Endothelial cell of umbilical vein (primary cell): ENCODE data around the gene LSM5. TPM values are rescaled to one million over a fixed set of nuclear protein-coding genes. Genes with fewer than 3 reads are reported as not detected.

Experiments used
- BruUV-seq: library from RNA; stranded (reverse); fragments of 400-500 nt; replicated peaks from 2 replicates; lab custom pipeline; 2021; lab: Mats Ljungman, UMichigan
- CTCF ChIA-PET: fragments of 300-600, 350-600 bp; sonication (Branson Sonifier 250); formaldehyde crosslinking; loops from one replicate; lab custom pipeline; 2021; ENCODE audit warnings: antibody characterized with exemption, inconsistent platforms; lab: Charles Lee
- POLR2A ChIA-PET: fragments of 300-600, 350-600 bp; sonication (Branson Sonifier 250); formaldehyde crosslinking; loops from one replicate; lab custom pipeline; 2021; ENCODE audit warnings: antibody characterized with exemption, inconsistent platforms; lab: Charles Lee
- DNase-seq: peaks from one replicate; pipeline ENCODE4 v3.0.0-alpha.2; 2011; ENCODE audit warnings: low read depth, low spot score
- FAIRE-seq: peaks from 2 replicates; lab custom pipeline; 2011; peaks lifted over from hg19 to GRCh38; lab: Jason Lieb, UNC
- H2AFZ ChIP-seq: 2 replicates; pipeline ENCODE4 v1.6.0; 2012; ENCODE audit warnings: low read depth, low read length, control low read depth, inconsistent platforms
- H3K27ac ChIP-seq: 2 replicates; pipeline ENCODE4 v1.5.1; 2011; ENCODE audit warnings: low read depth, mild to moderate bottlenecking, control low read depth, low read length, moderate library complexity; ENCODE audit not compliant: insufficient read depth
- H3K27me3 ChIP-seq, 2 experiments: 2 replicates each; pipeline versions ENCODE4 v1.6.0 to v1.6.1; 2011; ENCODE audit warnings: low read length in 2 of 2, mixed read lengths in 1 of 2; ENCODE audit not compliant: control insufficient read depth in 2 of 2, insufficient read depth in 2 of 2
- H3K36me3 ChIP-seq, 2 experiments: 2 replicates in 1 of 2; 3 replicates in 1 of 2; pipeline ENCODE4 v1.5.1; 2011; ENCODE audit warnings: low read length in 2 of 2, mild to moderate bottlenecking in 1 of 2, moderate library complexity in 1 of 2; ENCODE audit not compliant: control insufficient read depth in 2 of 2, insufficient read depth in 2 of 2; ENCODE audit errors: extremely low read depth in 1 of 2
- H3K4me1 ChIP-seq: 3 replicates; pipeline ENCODE4 v1.5.1; 2011; ENCODE audit warnings: mild to moderate bottlenecking, low read length; ENCODE audit not compliant: control insufficient read depth, insufficient read depth; ENCODE audit errors: extremely low read depth
- H3K4me2 ChIP-seq: 2 replicates; pipeline ENCODE4 v1.6.1; 2011; ENCODE audit warnings: low read length, control low read depth, mixed read lengths; ENCODE audit not compliant: insufficient read depth
- H3K4me3 ChIP-seq, 3 experiments: fragments of 200-600 bp in 1 of 3; sonication (generic), shearing (Covaris generic) in 1 of 3; replicated peaks in 1 of 3; 2 replicates each; pipeline ENCODE4 v1.5.1; 2011 to 2016; ENCODE audit warnings: control low read depth in 3 of 3, low read length in 3 of 3, mild to moderate bottlenecking in 2 of 3, inconsistent platforms in 1 of 3, low read depth in 1 of 3, moderate library complexity in 1 of 3; ENCODE audit not compliant: insufficient read depth in 1 of 3
- H3K79me2 ChIP-seq: 2 replicates; pipeline ENCODE4 v1.6.0; 2012; ENCODE audit warnings: low read length, inconsistent platforms; ENCODE audit not compliant: control insufficient read depth, insufficient read depth
- H3K9ac ChIP-seq: replicated peaks from 2 replicates; pipeline ENCODE3; 2011; ENCODE audit warnings: low read length, control low read depth; ENCODE audit not compliant: insufficient read depth; ENCODE audit errors: extremely low read depth
- H3K9me1 ChIP-seq: replicated peaks from 3 replicates; pipeline ENCODE4 v1.6.0; 2011; ENCODE audit warnings: mild to moderate bottlenecking, low read length; ENCODE audit not compliant: control insufficient read depth, insufficient read depth; ENCODE audit errors: extremely low read depth
- H3K9me3 ChIP-seq: replicated peaks from 2 replicates; pipeline ENCODE4 v1.5.1; 2012; ENCODE audit warnings: low read length, inconsistent platforms; ENCODE audit not compliant: control insufficient read depth, insufficient read depth
- H4K20me1 ChIP-seq: replicated peaks from 2 replicates; pipeline ENCODE3; 2011; ENCODE audit warnings: mild to moderate bottlenecking, low read length; ENCODE audit not compliant: control insufficient read depth, insufficient read depth; ENCODE audit errors: extremely low read depth
- EZH2 ChIP-seq: IDR thresholded peaks from 2 replicates; pipeline ENCODE4 v1.6.1; 2012; ENCODE audit warnings: borderline replicate concordance, low read depth, mild to moderate bottlenecking, moderate library complexity, low read length, inconsistent platforms; ENCODE audit not compliant: severe bottlenecking
- FOS ChIP-seq: IDR thresholded peaks from 2 replicates; pipeline ENCODE4 v1.6.1; 2011; ENCODE audit warnings: mild to moderate bottlenecking, low read length, moderate library complexity, borderline replicate concordance; ENCODE audit not compliant: insufficient read depth
- GATA2 ChIP-seq: IDR thresholded peaks from 2 replicates; pipeline ENCODE4 v1.7.0; 2011; ENCODE audit warnings: low read depth, mild to moderate bottlenecking, moderate library complexity, mixed read lengths, low read length; ENCODE audit not compliant: insufficient read length, insufficient read depth
- JUN ChIP-seq: IDR thresholded peaks from 2 replicates; pipeline ENCODE4 v1.6.1; 2011; ENCODE audit warnings: borderline replicate concordance, low read depth; ENCODE audit not compliant: insufficient read length, insufficient read depth
- MYC ChIP-seq: IDR thresholded peaks from one replicate; pipeline ENCODE4 v1.6.1; 2011; ENCODE audit warnings: mild to moderate bottlenecking, low read depth, low read length
- POLR2A ChIP-seq: IDR thresholded peaks from 2 replicates; pipeline ENCODE4 v1.6.1; 2012; ENCODE audit warnings: low read depth, mild to moderate bottlenecking, control low read depth, low read length
- POLR2AphosphoS5 ChIP-seq: IDR thresholded peaks from 2 replicates; pipeline ENCODE4 v1.6.1; 2012; ENCODE audit warnings: low read depth, mild to moderate bottlenecking, control low read depth, low read length, moderate library complexity; ENCODE audit not compliant: insufficient read depth
- dilution Hi-C: fragments of 300-500 bp; cut with MboI; formaldehyde crosslinking; loops from one replicate; pipeline ENCODE4 v1.15.0; 2019; ENCODE audit warnings: low sequenced_read_pairs; ENCODE audit not compliant: extremely low pct_ligation_motif_present
- intact Hi-C: fragments of 100-400 bp; cut with micrococcal nuclease; formaldehyde crosslinking; loops from one replicate; pipeline ENCODE4 v1.10.0; 2022
- polyA plus RNA-seq, 4 experiments: library from polyadenylated mRNA; depleted of rRNA in 3 of 4; stranded (reverse) in 3 of 4; unstranded in 1 of 4; fragments of >200 nt; gene quantifications; 2 replicates each; pipeline versions ENCODE4 v1.2.1 to v1.2.3, GENCODE V29; 2011 to 2012; ENCODE audit warnings: missing spikeins in 1 of 4
- total RNA-seq: library from RNA; stranded (reverse); gene quantifications from 2 replicates; pipeline ENCODE4 v1.2.3, GENCODE V29; 2021
- TF ChIP-seq, protein P1 (sequence below), 2 donors: IDR thresholded peaks; 1 replicate in 1 of 2; 2 replicates in 1 of 2; pipeline ENCODE4 v1.5.1; 2011; ENCODE audit warnings: low read length in 2 of 2, mild to moderate bottlenecking in 2 of 2, moderate library complexity in 2 of 2, control low read depth in 1 of 2, inconsistent platforms in 1 of 2, low read depth in 1 of 2; ENCODE audit not compliant: insufficient read depth in 1 of 2; ENCODE audit errors: extremely low read depth in 1 of 2
- TF ChIP-seq, protein P2 (sequence below): IDR thresholded peaks from 2 replicates; pipeline ENCODE4 v1.6.1; 2011; ENCODE audit not compliant: insufficient read depth, insufficient read length

Gene LSM5
- total and polyA plus RNA-seq, 2 donors (not counting 3 experiments of a cell fraction or from before 2014, with no cell fraction given), result 36.3 to 68.1 TPM

DNA sequence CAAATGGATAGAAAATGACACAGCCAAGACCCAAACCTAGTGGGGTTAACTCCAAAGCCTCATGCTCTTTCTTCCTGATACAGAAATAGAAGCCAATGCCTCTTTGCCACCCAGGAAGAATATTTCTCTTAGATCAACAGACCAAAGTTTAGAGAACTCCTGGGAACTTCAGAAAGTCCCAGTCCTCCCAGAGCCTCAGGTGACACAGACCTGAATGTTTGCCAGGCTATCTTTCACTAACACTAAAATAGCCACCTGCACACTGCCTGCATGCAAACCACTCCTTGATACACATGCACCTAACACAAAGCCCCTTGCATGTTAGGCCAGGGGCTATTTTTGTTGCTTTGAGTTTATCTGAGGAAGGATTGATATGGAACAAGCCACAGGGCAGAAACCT is 27.7 kb downstream of the LSM5 start:
- no peak overlapping the region for H3K4me2 ChIP-seq
- no peaks in the 10 kb centered on the region for H3K9me3 ChIP-seq
- H3K9ac ChIP-seq, result no peak overlapping the region
- BruUV-seq, result no TSS peak
- no peaks in the 10 kb centered on the region for H3K27me3 ChIP-seq
- H3K4me3 ChIP-seq, result no peak overlapping the region
- FAIRE-seq (no peak), DNase-seq (no peak)
- no peak overlapping the region for H2AFZ ChIP-seq
- H3K79me2 ChIP-seq, result no peaks in the 10 kb centered on the region
- TF ChIP-seq JUN (no peak), MYC (no peak), POLR2A (no peak), POLR2AphosphoS5 (no peak), GATA2 (no peak), EZH2 (no peak), FOS (no peak)
- TF ChIP-seq, protein P1, sequence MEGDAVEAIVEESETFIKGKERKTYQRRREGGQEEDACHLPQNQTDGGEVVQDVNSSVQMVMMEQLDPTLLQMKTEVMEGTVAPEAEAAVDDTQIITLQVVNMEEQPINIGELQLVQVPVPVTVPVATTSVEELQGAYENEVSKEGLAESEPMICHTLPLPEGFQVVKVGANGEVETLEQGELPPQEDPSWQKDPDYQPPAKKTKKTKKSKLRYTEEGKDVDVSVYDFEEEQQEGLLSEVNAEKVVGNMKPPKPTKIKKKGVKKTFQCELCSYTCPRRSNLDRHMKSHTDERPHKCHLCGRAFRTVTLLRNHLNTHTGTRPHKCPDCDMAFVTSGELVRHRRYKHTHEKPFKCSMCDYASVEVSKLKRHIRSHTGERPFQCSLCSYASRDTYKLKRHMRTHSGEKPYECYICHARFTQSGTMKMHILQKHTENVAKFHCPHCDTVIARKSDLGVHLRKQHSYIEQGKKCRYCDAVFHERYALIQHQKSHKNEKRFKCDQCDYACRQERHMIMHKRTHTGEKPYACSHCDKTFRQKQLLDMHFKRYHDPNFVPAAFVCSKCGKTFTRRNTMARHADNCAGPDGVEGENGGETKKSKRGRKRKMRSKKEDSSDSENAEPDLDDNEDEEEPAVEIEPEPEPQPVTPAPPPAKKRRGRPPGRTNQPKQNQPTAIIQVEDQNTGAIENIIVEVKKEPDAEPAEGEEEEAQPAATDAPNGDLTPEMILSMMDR (IDR thresholded peaks at IDR 0.05; ENCODE audit: extremely low read depth in 1 of 2, insufficient read depth in 1 of 2, low read depth in 1 of 2, low read length in 2 of 2), result no peak
- TF ChIP-seq, protein P2, sequence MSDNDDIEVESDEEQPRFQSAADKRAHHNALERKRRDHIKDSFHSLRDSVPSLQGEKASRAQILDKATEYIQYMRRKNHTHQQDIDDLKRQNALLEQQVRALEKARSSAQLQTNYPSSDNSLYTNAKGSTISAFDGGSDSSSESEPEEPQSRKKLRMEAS, result no peak
- H3K27ac ChIP-seq, result no peak overlapping the region
- H3K36me3 ChIP-seq, result no peaks in the 10 kb centered on the region
- dilution Hi-C loops (no loop called here), intact Hi-C loops (no loop called here)
- no peaks in the 10 kb centered on the region for H3K4me1 ChIP-seq
- H3K9me1 ChIP-seq, result no peaks in the 10 kb centered on the region
- CTCF ChIA-PET, result no interaction called here
- POLR2A ChIA-PET, result no interaction called here
- no peaks in the 10 kb centered on the region for H4K20me1 ChIP-seq
